ENCODE data around the gene FGD3.

DNA sequence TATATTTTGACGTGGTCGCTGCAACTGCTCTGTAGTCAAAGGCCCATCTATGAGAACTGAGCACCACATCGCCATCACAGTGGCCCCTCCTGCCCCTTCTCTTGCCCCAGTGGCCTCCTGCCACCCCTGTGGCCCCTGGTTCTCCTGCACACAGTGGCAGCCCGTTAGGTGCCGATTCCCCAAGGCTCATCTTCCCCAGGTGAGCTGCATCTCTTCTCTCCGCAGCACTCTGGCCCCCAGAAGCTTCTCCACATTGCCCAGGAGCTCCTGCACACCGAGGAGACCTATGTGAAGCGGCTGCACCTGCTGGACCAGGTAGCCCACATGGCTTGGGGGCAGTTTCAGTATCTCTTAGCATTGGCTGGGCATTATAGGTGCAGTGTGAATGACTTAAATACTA lies 55.4 kb downstream of the FGD3 start:
- no peak for TF ChIP-seq CTCF (IDR thresholded peaks at IDR 0.05)
- no peak for TF ChIP-seq RFX5 (IDR thresholded peaks at IDR 0.05)
- TF ChIP-seq, protein P1, sequence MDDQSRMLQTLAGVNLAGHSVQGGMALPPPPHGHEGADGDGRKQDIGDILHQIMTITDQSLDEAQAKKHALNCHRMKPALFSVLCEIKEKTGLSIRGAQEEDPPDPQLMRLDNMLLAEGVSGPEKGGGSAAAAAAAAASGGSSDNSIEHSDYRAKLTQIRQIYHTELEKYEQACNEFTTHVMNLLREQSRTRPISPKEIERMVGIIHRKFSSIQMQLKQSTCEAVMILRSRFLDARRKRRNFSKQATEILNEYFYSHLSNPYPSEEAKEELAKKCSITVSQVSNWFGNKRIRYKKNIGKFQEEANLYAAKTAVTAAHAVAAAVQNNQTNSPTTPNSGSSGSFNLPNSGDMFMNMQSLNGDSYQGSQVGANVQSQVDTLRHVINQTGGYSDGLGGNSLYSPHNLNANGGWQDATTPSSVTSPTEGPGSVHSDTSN (IDR thresholded peaks at IDR 0.05), result no peak
- TF ChIP-seq, protein P2, sequence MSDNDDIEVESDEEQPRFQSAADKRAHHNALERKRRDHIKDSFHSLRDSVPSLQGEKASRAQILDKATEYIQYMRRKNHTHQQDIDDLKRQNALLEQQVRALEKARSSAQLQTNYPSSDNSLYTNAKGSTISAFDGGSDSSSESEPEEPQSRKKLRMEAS (IDR thresholded peaks at IDR 0.05), result no peak
- no peak for TF ChIP-seq NFE2L2 (conservative IDR thresholded peaks at IDR 0.05; ENCODE audit: low read length)
- TF ChIP-seq CHD2 (IDR thresholded peaks at IDR 0.05; ENCODE audit: low read length, partially characterized antibody), result no peak
- TF ChIP-seq POLR2AphosphoS2 (conservative IDR thresholded peaks at IDR 0.05; ENCODE audit: low read length), result no peak
- no peak for TF ChIP-seq RARB (CRISPR knock-in tag; IDR thresholded peaks at IDR 0.05)
- no peak for TF ChIP-seq BHLHE40 (IDR thresholded peaks at IDR 0.05; ENCODE audit: low read depth, low read length)
- no peak for TF ChIP-seq ESRRA (IDR thresholded peaks at IDR 0.05; ENCODE audit: borderline replicate concordance, low read length)

Data from A549 (cell line).